Measurements from ENCODE around the gene PGM5.

DNA sequence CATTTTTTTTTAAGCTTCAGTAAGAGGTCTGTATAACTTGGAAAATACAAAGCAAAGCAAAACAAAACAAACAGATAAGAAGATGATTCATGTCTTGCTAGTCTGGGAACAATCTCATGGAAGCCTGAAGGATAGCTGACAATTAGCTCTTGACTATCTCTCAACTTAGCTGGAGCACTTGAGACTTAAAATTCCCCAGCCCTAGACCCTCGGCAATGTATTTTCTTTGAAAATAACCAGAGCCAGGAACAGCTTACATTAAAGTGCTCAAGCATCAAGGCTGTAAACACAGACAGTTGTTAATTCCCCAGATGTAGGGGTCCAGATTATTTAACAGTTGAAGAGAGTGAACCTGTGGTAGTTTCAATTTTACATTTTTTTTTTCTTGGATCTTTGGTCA, 101.4 kb downstream of the PGM5 start:
- TF ChIP-seq, protein P1, sequence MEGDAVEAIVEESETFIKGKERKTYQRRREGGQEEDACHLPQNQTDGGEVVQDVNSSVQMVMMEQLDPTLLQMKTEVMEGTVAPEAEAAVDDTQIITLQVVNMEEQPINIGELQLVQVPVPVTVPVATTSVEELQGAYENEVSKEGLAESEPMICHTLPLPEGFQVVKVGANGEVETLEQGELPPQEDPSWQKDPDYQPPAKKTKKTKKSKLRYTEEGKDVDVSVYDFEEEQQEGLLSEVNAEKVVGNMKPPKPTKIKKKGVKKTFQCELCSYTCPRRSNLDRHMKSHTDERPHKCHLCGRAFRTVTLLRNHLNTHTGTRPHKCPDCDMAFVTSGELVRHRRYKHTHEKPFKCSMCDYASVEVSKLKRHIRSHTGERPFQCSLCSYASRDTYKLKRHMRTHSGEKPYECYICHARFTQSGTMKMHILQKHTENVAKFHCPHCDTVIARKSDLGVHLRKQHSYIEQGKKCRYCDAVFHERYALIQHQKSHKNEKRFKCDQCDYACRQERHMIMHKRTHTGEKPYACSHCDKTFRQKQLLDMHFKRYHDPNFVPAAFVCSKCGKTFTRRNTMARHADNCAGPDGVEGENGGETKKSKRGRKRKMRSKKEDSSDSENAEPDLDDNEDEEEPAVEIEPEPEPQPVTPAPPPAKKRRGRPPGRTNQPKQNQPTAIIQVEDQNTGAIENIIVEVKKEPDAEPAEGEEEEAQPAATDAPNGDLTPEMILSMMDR (IDR thresholded peaks at IDR 0.05) = no peak
- TF ChIP-seq POLR2A (IDR thresholded peaks at IDR 0.05) = no peak
